Loucy (cell line): Measurements from ENCODE around the gene JARID2.

Experiments used
- EZH2phosphoT487 ChIP-seq: fragments of 200-600 bp; IDR thresholded peaks from 2 replicates; pipeline ENCODE4 v1.6.1; 2018; ENCODE audit warnings: antibody characterized with exemption, mild to moderate bottlenecking, moderate library complexity, borderline replicate concordance
- TF ChIP-seq, protein P1 (sequence below): fragments of 200-600 bp; sonication (generic); conservative IDR thresholded peaks from 2 replicates; pipeline ENCODE4 v1.5.1; 2014; ENCODE audit warnings: mild to moderate bottlenecking, antibody characterized with exemption, low read length

DNA sequence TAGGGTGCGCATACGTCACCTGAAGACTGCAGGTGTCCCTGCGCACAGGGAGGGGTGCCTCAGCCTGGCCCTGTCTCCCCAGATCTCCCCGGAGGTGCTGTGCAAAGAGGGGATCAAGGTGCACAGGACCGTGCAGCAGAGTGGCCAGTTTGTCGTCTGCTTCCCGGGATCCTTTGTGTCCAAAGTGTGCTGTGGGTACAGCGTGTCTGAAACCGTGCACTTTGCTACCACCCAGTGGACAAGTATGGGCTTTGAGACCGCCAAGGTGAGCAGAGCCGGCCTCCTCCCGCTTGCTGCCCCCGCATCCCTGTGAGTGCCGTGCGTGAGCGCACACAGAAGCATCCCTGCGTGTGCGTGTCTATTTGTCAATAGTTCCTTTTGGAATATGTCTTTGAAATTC lies 266.3 kb downstream of the JARID2 start:
- TF ChIP-seq, protein P1, sequence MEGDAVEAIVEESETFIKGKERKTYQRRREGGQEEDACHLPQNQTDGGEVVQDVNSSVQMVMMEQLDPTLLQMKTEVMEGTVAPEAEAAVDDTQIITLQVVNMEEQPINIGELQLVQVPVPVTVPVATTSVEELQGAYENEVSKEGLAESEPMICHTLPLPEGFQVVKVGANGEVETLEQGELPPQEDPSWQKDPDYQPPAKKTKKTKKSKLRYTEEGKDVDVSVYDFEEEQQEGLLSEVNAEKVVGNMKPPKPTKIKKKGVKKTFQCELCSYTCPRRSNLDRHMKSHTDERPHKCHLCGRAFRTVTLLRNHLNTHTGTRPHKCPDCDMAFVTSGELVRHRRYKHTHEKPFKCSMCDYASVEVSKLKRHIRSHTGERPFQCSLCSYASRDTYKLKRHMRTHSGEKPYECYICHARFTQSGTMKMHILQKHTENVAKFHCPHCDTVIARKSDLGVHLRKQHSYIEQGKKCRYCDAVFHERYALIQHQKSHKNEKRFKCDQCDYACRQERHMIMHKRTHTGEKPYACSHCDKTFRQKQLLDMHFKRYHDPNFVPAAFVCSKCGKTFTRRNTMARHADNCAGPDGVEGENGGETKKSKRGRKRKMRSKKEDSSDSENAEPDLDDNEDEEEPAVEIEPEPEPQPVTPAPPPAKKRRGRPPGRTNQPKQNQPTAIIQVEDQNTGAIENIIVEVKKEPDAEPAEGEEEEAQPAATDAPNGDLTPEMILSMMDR: peak; percentile 33
- TF ChIP-seq EZH2phosphoT487: no peak
